Astrocyte (in vitro differentiated cells and primary cell): ENCODE results near the gene ENOX1. TPM values are rescaled to one million over a fixed set of nuclear protein-coding genes. Genes with fewer than 3 reads are reported as not detected.

Experiments
- DNase-seq: peaks from one replicate; pipeline ENCODE4 v3.0.0-alpha.2; 2010; ENCODE audit warnings: low read depth
- FAIRE-seq: peaks from 2 replicates; lab custom pipeline; 2011; peaks lifted over from hg19 to GRCh38; lab: Jason Lieb, UNC
- H2AFZ ChIP-seq: 2 replicates; pipeline ENCODE4 v1.6.0; 2012; ENCODE audit warnings: low read depth, low read length, inconsistent platforms
- H3K27ac ChIP-seq: 2 replicates; pipeline ENCODE4 v1.5.1; 2011; ENCODE audit warnings: low read depth, low read length, inconsistent platforms
- H3K27me3 ChIP-seq: 2 replicates; pipeline ENCODE4 v1.6.0; 2011; ENCODE audit warnings: low read length, inconsistent platforms; ENCODE audit not compliant: insufficient read depth
- H3K36me3 ChIP-seq: 2 replicates; pipeline ENCODE4 v1.5.1; 2011; ENCODE audit warnings: low read length, inconsistent platforms; ENCODE audit not compliant: insufficient read depth
- H3K4me1 ChIP-seq: 2 replicates; pipeline ENCODE4 v1.5.1; 2011; ENCODE audit warnings: low read length, inconsistent platforms; ENCODE audit not compliant: insufficient read depth
- H3K4me2 ChIP-seq: 2 replicates; pipeline ENCODE4 v1.6.0; 2012; ENCODE audit warnings: low read length, inconsistent platforms
- H3K4me3 ChIP-seq: 2 replicates; pipeline ENCODE4 v1.5.1; 2011; ENCODE audit warnings: low read depth, mild to moderate bottlenecking, low read length, inconsistent platforms; ENCODE audit not compliant: insufficient read depth
- H3K79me2 ChIP-seq: 2 replicates; pipeline ENCODE4 v1.6.0; 2012; ENCODE audit warnings: mild to moderate bottlenecking, low read length, inconsistent platforms; ENCODE audit not compliant: insufficient read depth
- H3K9ac ChIP-seq: 2 replicates; pipeline ENCODE4 v1.6.0; 2012; ENCODE audit warnings: mild to moderate bottlenecking, low read length, inconsistent platforms
- H3K9me3 ChIP-seq: 2 replicates; pipeline ENCODE4 v1.5.1; 2012; ENCODE audit warnings: low read depth, mild to moderate bottlenecking, low read length, inconsistent platforms; ENCODE audit not compliant: insufficient read depth
- H4K20me1 ChIP-seq: 2 replicates; pipeline ENCODE4 v1.6.0; 2012; ENCODE audit warnings: low read length, inconsistent platforms; ENCODE audit not compliant: insufficient read depth
- H3K27ac Mint-ChIP-seq: one replicate; pipeline ENCODE4 v1.8.0; 2021; ENCODE audit warnings: mild to moderate bottlenecking, mixed read lengths; ENCODE audit not compliant: unreplicated experiment
- H3K27me3 Mint-ChIP-seq: one replicate; pipeline ENCODE4 v1.8.0; 2021; ENCODE audit warnings: low read depth, mixed read lengths; ENCODE audit not compliant: unreplicated experiment
- H3K36me3 Mint-ChIP-seq: one replicate; pipeline ENCODE4 v1.8.0; 2021; ENCODE audit warnings: low read depth, mixed read lengths; ENCODE audit not compliant: unreplicated experiment
- H3K4me1 Mint-ChIP-seq: one replicate; pipeline ENCODE4 v1.8.0; 2021; ENCODE audit warnings: low read depth, mixed read lengths; ENCODE audit not compliant: unreplicated experiment
- H3K4me3 Mint-ChIP-seq: one replicate; pipeline ENCODE4 v1.8.0; 2021; ENCODE audit warnings: mild to moderate bottlenecking, moderate library complexity, mixed read lengths; ENCODE audit not compliant: unreplicated experiment
- H3K9me3 Mint-ChIP-seq: one replicate; pipeline ENCODE4 v1.8.0; 2021; ENCODE audit warnings: mild to moderate bottlenecking, mixed read lengths; ENCODE audit not compliant: unreplicated experiment
- EZH2 ChIP-seq: IDR thresholded peaks from 2 replicates; pipeline ENCODE4 v1.6.1; 2012; ENCODE audit warnings: mild to moderate bottlenecking, low read length, inconsistent platforms; ENCODE audit not compliant: insufficient read depth
- total RNA-seq: library from RNA; stranded (reverse); gene quantifications from 2 replicates; pipeline ENCODE4 v1.2.1, GENCODE V29; 2021
- TF ChIP-seq, protein P1 (sequence below): IDR thresholded peaks from 2 replicates; pipeline ENCODE4 v1.5.1; 2011; ENCODE audit warnings: low read depth, mild to moderate bottlenecking, inconsistent platforms, low read length, moderate library complexity; ENCODE audit not compliant: insufficient read depth

ENOX1 gene
- total RNA-seq, 1 donor from 2014 or later: 2.3 TPM

- Histone ChIP-seq H3K36me3 (no peaks in the 10 kb centered on the region), H3K4me2 (no peak overlapping the region), H3K9me3 (no peaks in the 10 kb centered on the region), H3K9ac (no peak overlapping the region), H3K4me1 (no peaks in the 10 kb centered on the region), H3K27me3 (no peaks in the 10 kb centered on the region), H4K20me1 (no peaks in the 10 kb centered on the region), H2AFZ (no peak overlapping the region), H3K4me3 (no peak overlapping the region), H3K27ac (no peak overlapping the region), H3K79me2 (no peaks in the 10 kb centered on the region)
- no peaks in the 10 kb centered on the region for H3K4me1 Mint-ChIP-seq
- H3K4me3 Mint-ChIP-seq: no peak overlapping the region
- peaks cover 5% of the 10 kb centered on the region for H3K36me3 Mint-ChIP-seq
- no peak for TF ChIP-seq EZH2
- TF ChIP-seq, protein P1, sequence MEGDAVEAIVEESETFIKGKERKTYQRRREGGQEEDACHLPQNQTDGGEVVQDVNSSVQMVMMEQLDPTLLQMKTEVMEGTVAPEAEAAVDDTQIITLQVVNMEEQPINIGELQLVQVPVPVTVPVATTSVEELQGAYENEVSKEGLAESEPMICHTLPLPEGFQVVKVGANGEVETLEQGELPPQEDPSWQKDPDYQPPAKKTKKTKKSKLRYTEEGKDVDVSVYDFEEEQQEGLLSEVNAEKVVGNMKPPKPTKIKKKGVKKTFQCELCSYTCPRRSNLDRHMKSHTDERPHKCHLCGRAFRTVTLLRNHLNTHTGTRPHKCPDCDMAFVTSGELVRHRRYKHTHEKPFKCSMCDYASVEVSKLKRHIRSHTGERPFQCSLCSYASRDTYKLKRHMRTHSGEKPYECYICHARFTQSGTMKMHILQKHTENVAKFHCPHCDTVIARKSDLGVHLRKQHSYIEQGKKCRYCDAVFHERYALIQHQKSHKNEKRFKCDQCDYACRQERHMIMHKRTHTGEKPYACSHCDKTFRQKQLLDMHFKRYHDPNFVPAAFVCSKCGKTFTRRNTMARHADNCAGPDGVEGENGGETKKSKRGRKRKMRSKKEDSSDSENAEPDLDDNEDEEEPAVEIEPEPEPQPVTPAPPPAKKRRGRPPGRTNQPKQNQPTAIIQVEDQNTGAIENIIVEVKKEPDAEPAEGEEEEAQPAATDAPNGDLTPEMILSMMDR: no peak
- H3K9me3 Mint-ChIP-seq: no peaks in the 10 kb centered on the region
- DNase-seq: no peak
- no peaks in the 10 kb centered on the region for H3K27me3 Mint-ChIP-seq
- FAIRE-seq: no peak
- no peak overlapping the region for H3K27ac Mint-ChIP-seq
Measured at GRCh38 chr13:43487461-43487860, 299.3 kb downstream of the ENOX1 start.

- no peaks in the 10 kb centered on the region for H3K27me3 ChIP-seq
- no peak overlapping the region for H3K9ac ChIP-seq
- no peaks in the 10 kb centered on the region for H3K79me2 ChIP-seq
- no peak overlapping the region for H3K4me3 Mint-ChIP-seq
- no peak overlapping the region for H3K4me2 ChIP-seq
- H3K27ac Mint-ChIP-seq: no peak overlapping the region
- H3K27ac ChIP-seq: no peak overlapping the region
- H3K36me3 Mint-ChIP-seq: no peaks in the 10 kb centered on the region
- no peaks in the 10 kb centered on the region for H3K27me3 Mint-ChIP-seq
- H3K36me3 ChIP-seq: no peaks in the 10 kb centered on the region
- no peaks in the 10 kb centered on the region for H3K9me3 Mint-ChIP-seq
- no peaks in the 10 kb centered on the region for H3K4me1 Mint-ChIP-seq
- no peaks in the 10 kb centered on the region for H3K4me1 ChIP-seq
- H3K9me3 ChIP-seq: no peaks in the 10 kb centered on the region
- H3K4me3 ChIP-seq: no peak overlapping the region
- no peaks in the 10 kb centered on the region for H4K20me1 ChIP-seq
- FAIRE-seq (no peak), DNase-seq (no peak)
- TF ChIP-seq, protein P1: no peak
- TF ChIP-seq EZH2: no peak
- H2AFZ ChIP-seq: no peak overlapping the region
Measured at GRCh38 chr13:43484432-43485225, 302.1 kb downstream of the ENOX1 start.

DNA sequence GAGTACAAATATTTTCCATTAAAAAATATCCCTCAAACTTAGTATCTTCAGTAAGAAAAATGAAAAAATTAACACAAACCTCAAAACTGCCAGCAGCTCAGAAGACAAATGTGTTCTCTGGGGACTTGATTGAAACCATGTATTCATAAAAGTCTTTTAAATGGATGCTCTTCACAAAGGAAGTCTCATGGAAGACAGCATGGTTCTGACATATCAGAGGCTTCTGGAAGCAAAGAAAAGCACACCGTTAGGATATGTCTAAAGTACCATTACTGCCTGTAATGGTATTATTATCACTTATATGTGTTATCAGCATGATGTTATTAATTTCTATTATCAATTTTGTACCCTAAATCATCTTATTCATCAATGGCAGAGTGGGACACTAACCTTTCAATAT, 302.8 kb downstream of the ENOX1 start:
- H3K9me3 ChIP-seq: no peaks in the 10 kb centered on the region
- DNase-seq: no peak
- no peaks in the 10 kb centered on the region for H3K79me2 ChIP-seq
- H3K4me3 ChIP-seq: no peak overlapping the region
- no peaks in the 10 kb centered on the region for H3K36me3 ChIP-seq
- H3K36me3 Mint-ChIP-seq: peaks cover under 1% of the 10 kb centered on the region
- no peak for FAIRE-seq
- H3K27ac Mint-ChIP-seq: no peak overlapping the region
- TF ChIP-seq EZH2: no peak
- TF ChIP-seq, protein P1: no peak
- no peak overlapping the region for H3K4me3 Mint-ChIP-seq
- no peaks in the 10 kb centered on the region for H3K27me3 Mint-ChIP-seq
- H3K27ac ChIP-seq: no peak overlapping the region
- H3K9ac ChIP-seq: no peak overlapping the region
- H2AFZ ChIP-seq: no peak overlapping the region
- H3K4me2 ChIP-seq: no peak overlapping the region
- no peaks in the 10 kb centered on the region for H3K9me3 Mint-ChIP-seq
- no peaks in the 10 kb centered on the region for H3K4me1 Mint-ChIP-seq
- no peaks in the 10 kb centered on the region for H3K27me3 ChIP-seq
- no peaks in the 10 kb centered on the region for H3K4me1 ChIP-seq
- no peaks in the 10 kb centered on the region for H4K20me1 ChIP-seq
